Gastroesophageal sphincter (tissue), 3 donors: ENCODE results near the gene SYT7.

ENCODE experiments used
- CTCF ChIP-seq, 4 experiments: fragments of 200-600 bp in 2 of 4; fragments of 450-650 bp in 2 of 4; sonication (generic) in 1 of 4; IDR thresholded peaks; one replicate each; pipeline ENCODE4 v1.5.1; 2017 to 2019; ENCODE audit warnings: antibody characterized with exemption in 4 of 4, mild to moderate bottlenecking in 2 of 4, moderate library complexity in 2 of 4
- EP300 ChIP-seq: sonication (generic); formaldehyde crosslinking; IDR thresholded peaks from one replicate; pipeline ENCODE4 v1.6.1; 2017; ENCODE audit warnings: antibody characterized with exemption, mild to moderate bottlenecking
- POLR2A ChIP-seq, 2 donors: fragments of 450-650 bp; IDR thresholded peaks; one replicate each; pipeline ENCODE4 v1.6.1; 2017; ENCODE audit warnings: antibody characterized with exemption in 2 of 2, mild to moderate bottlenecking in 2 of 2, moderate library complexity in 1 of 2
- POLR2AphosphoS5 ChIP-seq: sonication (generic); formaldehyde crosslinking; IDR thresholded peaks from one replicate; pipeline ENCODE4 v1.6.1; 2017; ENCODE audit warnings: antibody characterized with exemption

- no peak for TF ChIP-seq CTCF (IDR thresholded peaks at IDR 0.05)
- TF ChIP-seq POLR2AphosphoS5 = no peak
- TF ChIP-seq EP300 = no peak
- TF ChIP-seq POLR2A (IDR thresholded peaks at IDR 0.05) = no peak
Measured at GRCh38 chr11:61555978-61556377, 24.9 kb downstream of the SYT7 start.
